Keratinocyte (primary cell): Measurements from ENCODE around the gene OXSR1. TPM values are rescaled to one million over a fixed set of nuclear protein-coding genes. Genes with fewer than 3 reads are reported as not detected.

Experiments used
- DNase-seq: peaks from one replicate; pipeline ENCODE4 v3.0.0-alpha.2; 2011; ENCODE audit warnings: low read depth, missing footprints, low spot score
- FAIRE-seq: peaks from 2 replicates; lab custom pipeline; 2011; peaks lifted over from hg19 to GRCh38; lab: Jason Lieb, UNC
- H2AFZ ChIP-seq: 2 replicates; pipeline ENCODE4 v1.6.0; 2012; ENCODE audit warnings: low read length, control low read depth, inconsistent platforms; ENCODE audit not compliant: control insufficient read depth
- H3K27ac ChIP-seq: 2 replicates; pipeline ENCODE4 v1.5.1; 2011; ENCODE audit warnings: low read length; ENCODE audit not compliant: control insufficient read depth, insufficient read depth
- H3K27me3 ChIP-seq: 3 replicates; pipeline ENCODE4 v1.6.0; 2011; ENCODE audit warnings: low read length; ENCODE audit not compliant: control insufficient read depth, insufficient read depth; ENCODE audit errors: extremely low read depth
- H3K36me3 ChIP-seq, 2 experiments: 2 replicates in 1 of 2; 3 replicates in 1 of 2; pipeline ENCODE4 v1.5.1; 2011; ENCODE audit warnings: low read length in 2 of 2, mild to moderate bottlenecking in 1 of 2; ENCODE audit not compliant: control insufficient read depth in 2 of 2, insufficient read depth in 2 of 2; ENCODE audit errors: extremely low read depth in 1 of 2
- H3K4me1 ChIP-seq: 3 replicates; pipeline ENCODE4 v1.5.1; 2011; ENCODE audit warnings: low read length; ENCODE audit not compliant: control insufficient read depth, insufficient read depth; ENCODE audit errors: extremely low read depth
- H3K4me2 ChIP-seq: 3 replicates; pipeline ENCODE4 v1.6.0; 2011; ENCODE audit warnings: low read depth, low read length; ENCODE audit not compliant: control insufficient read depth, insufficient read depth; ENCODE audit errors: extremely low read depth
- H3K4me3 ChIP-seq, 3 experiments: fragments of 200-600 bp in 1 of 3; sonication (generic) in 1 of 3; 2 replicates in 2 of 3; 3 replicates in 1 of 3; pipeline ENCODE4 v1.5.1; 2011 to 2016; ENCODE audit warnings: low read length in 3 of 3, mild to moderate bottlenecking in 3 of 3, control low read depth in 2 of 3, inconsistent platforms in 1 of 3, low read depth in 1 of 3, mixed read lengths in 1 of 3, mixed run types in 1 of 3, moderate library complexity in 1 of 3; ENCODE audit not compliant: control insufficient read depth in 2 of 3, insufficient read depth in 2 of 3; ENCODE audit errors: extremely low read depth in 1 of 3
- H3K79me2 ChIP-seq: 2 replicates; pipeline ENCODE4 v1.6.0; 2012; ENCODE audit warnings: low read length; ENCODE audit not compliant: control insufficient read depth, insufficient read depth
- H3K9ac ChIP-seq: 3 replicates; pipeline ENCODE4 v1.6.0; 2011; ENCODE audit warnings: low read length; ENCODE audit not compliant: control insufficient read depth, insufficient read depth; ENCODE audit errors: extremely low read depth
- H3K9me1 ChIP-seq: 3 replicates; pipeline ENCODE4 v1.6.0; 2011; ENCODE audit warnings: low read length; ENCODE audit not compliant: control insufficient read depth, insufficient read depth; ENCODE audit errors: extremely low read depth
- H3K9me3 ChIP-seq: 2 replicates; pipeline ENCODE4 v1.5.1; 2012; ENCODE audit warnings: low read depth, low read length; ENCODE audit not compliant: control insufficient read depth
- H4K20me1 ChIP-seq: 3 replicates; pipeline ENCODE4 v1.6.0; 2011; ENCODE audit warnings: low read length; ENCODE audit not compliant: control insufficient read depth, insufficient read depth; ENCODE audit errors: extremely low read depth
- CTCF ChIP-seq, 3 experiments: IDR thresholded peaks in 1 of 3; conservative IDR thresholded peaks in 1 of 3; optimal IDR thresholded peaks in 1 of 3; 2 replicates in 2 of 3; 3 replicates in 1 of 3; pipeline versions ENCODE3 to v1.5.1; 2011; ENCODE audit warnings: low read length in 3 of 3, mild to moderate bottlenecking in 3 of 3, moderate library complexity in 2 of 3, control low read depth in 1 of 3, inconsistent platforms in 1 of 3; ENCODE audit not compliant: insufficient read depth in 2 of 3; ENCODE audit errors: extremely low read depth in 1 of 3
- EZH2 ChIP-seq: IDR thresholded peaks from one replicate; pipeline ENCODE4 v1.6.1; 2012; ENCODE audit warnings: inconsistent platforms, mild to moderate bottlenecking, low read length, moderate library complexity
- dilution Hi-C: fragments of 300-500 bp; cut with MboI; formaldehyde crosslinking; loops from one replicate; pipeline ENCODE4 v1.7.0; 2020; ENCODE audit warnings: low sequenced_read_pairs; ENCODE audit not compliant: extremely low pct_ligation_motif_present
- polyA plus RNA-seq, 5 experiments: library from polyadenylated mRNA; depleted of rRNA in 3 of 5; stranded (reverse) in 3 of 5; stranded (forward) in 1 of 5; unstranded in 1 of 5; fragments of >200 nt; gene quantifications; 1 replicate in 1 of 5; 2 replicates in 3 of 5; 3 replicates in 1 of 5; pipeline versions ENCODE4 v1.2.1 to v1.2.3, GENCODE V29; 2011 to 2012; ENCODE audit warnings: missing spikeins in 2 of 5, low read depth in 1 of 5, low replicate concordance in 1 of 5

The OXSR1 gene
- polyA plus RNA-seq, 1 donor (not counting 4 experiments of a cell fraction or from before 2014, with no cell fraction given): 77.0 TPM

DNA sequence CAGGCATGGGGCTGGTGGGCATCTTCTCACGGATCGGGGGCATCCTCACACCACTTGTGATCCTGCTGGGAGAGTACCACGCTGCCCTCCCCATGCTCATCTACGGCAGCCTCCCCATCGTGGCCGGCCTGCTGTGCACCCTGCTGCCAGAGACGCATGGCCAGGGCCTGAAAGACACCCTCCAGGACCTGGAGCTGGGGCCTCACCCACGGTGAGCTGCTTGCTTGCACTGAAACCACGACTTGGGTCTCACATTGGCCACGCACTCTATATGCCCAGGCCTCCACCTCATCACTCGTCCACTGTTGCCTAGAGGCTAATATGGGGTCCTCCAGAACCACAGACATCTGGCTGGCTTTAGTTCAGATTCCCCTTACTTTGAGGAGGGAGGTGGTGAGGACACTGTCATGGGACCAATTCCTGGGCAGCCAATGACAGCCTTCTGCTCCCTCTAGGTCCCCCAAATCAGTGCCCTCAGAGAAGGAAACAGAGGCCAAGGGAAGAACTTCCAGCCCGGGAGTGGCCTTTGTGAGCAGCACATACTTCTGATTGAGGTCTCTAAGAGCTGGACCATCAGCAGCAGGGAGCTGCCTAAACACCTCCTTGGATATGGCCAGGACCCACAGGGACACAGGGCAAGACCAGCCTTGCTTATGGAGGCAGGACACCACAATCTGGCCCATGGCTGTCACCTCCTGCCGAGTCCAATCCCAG, 111.7 kb downstream of the OXSR1 start:
- no peak for FAIRE-seq
- H3K9me1 ChIP-seq: no peaks in the 10 kb centered on the region

GRCh38 chr3:38278841-38279240, 113.5 kb downstream of the OXSR1 start:
- H3K9ac ChIP-seq: no peak overlapping the region
- no peak overlapping the region for H2AFZ ChIP-seq
- no peak for TF ChIP-seq EZH2
- TF ChIP-seq CTCF (optimal IDR thresholded peaks at IDR 0.05 in 1 of 3, IDR thresholded peaks at IDR 0.05 in 1 of 3, conservative IDR thresholded peaks at IDR 0.05 in 1 of 3; ENCODE audit: extremely low read depth in 1 of 3, insufficient read depth in 2 of 3, low read length in 3 of 3): no peak
- no peaks in the 10 kb centered on the region for H4K20me1 ChIP-seq
- no peaks in the 10 kb centered on the region for H3K4me1 ChIP-seq
- H3K36me3 ChIP-seq: peaks cover 0 to 22% of the 10 kb centered on the region in 2 experiments
- FAIRE-seq (no peak), DNase-seq (no peak)
- H3K4me3 ChIP-seq: no peak overlapping the region
- H3K27me3 ChIP-seq: no peaks in the 10 kb centered on the region
- no peak overlapping the region for H3K4me2 ChIP-seq
- H3K9me1 ChIP-seq: no peaks in the 10 kb centered on the region
- H3K9me3 ChIP-seq: no peaks in the 10 kb centered on the region
- dilution Hi-C loops: no loop called here
- H3K27ac ChIP-seq: no peak overlapping the region
- no peaks in the 10 kb centered on the region for H3K79me2 ChIP-seq

More for the DNA sequence above, 111.7 kb downstream of the OXSR1 start:
- dilution Hi-C loops: no loop called here
- Histone ChIP-seq H2AFZ (no peak overlapping the region), H3K9me3 (no peaks in the 10 kb centered on the region), H4K20me1 (no peaks in the 10 kb centered on the region), H3K4me2 (no peak overlapping the region), H3K4me1 (no peaks in the 10 kb centered on the region), H3K4me3 (no peak overlapping the region), H3K36me3 (peaks cover 0 to 22% of the 10 kb centered on the region in 2 experiments), H3K27me3 (no peaks in the 10 kb centered on the region), H3K9ac (no peak overlapping the region), H3K79me2 (no peaks in the 10 kb centered on the region), H3K27ac (no peak overlapping the region)
- no peak for TF ChIP-seq EZH2
- TF ChIP-seq CTCF (optimal IDR thresholded peaks at IDR 0.05 in 1 of 3, IDR thresholded peaks at IDR 0.05 in 1 of 3, conservative IDR thresholded peaks at IDR 0.05 in 1 of 3; ENCODE audit: extremely low read depth in 1 of 3, insufficient read depth in 2 of 3, low read length in 3 of 3): no peak
- no peak for DNase-seq
